T-helper 1 cell (primary cell): ENCODE data around the gene RNFT2.
"Not testable (repeated sequence)": the region's sequence is repeated elsewhere in the genome, so short reads cannot be mapped to it uniquely, and the experiment has no call there.

Experiments
- DNase-seq, 5 donors: peaks; one replicate each; pipeline ENCODE4 v3.0.0-alpha.2; 2012 to 2020

Gene RNFT2

DNA sequence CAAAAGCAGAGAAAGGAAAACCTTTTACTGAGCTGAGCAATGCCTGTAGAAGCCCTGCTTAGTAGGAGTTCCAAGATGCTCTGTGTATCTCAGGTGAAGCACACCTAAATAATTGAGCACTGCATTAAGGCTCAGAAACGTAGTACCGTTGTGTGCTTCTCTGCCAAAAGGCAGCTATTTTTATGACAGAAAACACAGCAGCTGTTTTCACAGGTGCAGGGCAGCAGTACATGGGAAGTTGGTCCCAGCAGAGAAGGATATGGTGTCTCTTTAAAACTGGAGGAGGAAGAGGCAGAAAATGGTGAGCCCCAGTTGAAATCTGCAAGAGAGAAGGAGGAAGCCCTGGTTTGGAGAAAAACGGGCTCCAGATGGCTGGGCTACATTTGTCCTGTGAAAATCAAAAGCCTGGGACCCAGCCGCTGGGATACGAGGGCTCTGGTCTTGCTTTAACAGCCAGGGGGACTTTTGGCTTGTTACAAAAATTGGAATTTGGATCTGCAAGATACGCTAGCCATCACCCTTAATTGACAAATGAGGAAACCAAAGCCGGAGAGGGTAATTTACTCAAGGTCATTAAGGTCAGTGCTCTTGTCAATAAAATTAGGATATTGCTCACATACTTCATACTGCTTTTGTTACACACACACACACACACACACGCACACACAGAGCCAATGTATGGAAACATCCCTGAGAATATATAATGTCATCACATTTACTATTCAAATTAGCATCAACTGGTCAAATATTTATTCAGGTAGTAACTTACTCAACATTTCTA is 27.6 kb upstream of the RNFT2 start:
- no peak for DNase-seq

GRCh38 chr12:116712458-116713303 is 25.4 kb upstream of the RNFT2 start:
- no peak for DNase-seq

DNA sequence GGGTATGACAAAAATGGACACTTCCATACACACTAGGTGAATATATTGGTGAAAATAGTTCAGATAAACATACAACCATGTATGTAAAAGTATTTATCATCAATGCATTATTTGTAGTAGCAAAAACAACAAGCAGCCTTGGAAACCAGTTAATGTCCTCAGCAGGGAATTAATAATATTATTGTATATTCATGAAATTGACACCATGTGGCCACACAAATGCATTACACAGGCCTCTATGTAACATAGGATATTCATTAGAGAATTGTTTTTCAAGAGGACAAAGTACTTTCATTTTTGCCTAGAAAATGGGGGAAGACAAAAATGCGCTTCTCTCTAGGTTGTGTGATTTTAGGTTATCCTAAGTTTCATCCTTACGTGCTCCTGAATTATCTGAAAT is 24.6 kb upstream of the RNFT2 start:
- no peak for DNase-seq

- no peak for DNase-seq
These were observed 23.9 kb upstream of the RNFT2 start for GRCh38 chr12:116714175-116714574.

GRCh38 chr12:116717466-116718437 is 20.4 kb upstream of the RNFT2 start:
- no peak for DNase-seq

DNA sequence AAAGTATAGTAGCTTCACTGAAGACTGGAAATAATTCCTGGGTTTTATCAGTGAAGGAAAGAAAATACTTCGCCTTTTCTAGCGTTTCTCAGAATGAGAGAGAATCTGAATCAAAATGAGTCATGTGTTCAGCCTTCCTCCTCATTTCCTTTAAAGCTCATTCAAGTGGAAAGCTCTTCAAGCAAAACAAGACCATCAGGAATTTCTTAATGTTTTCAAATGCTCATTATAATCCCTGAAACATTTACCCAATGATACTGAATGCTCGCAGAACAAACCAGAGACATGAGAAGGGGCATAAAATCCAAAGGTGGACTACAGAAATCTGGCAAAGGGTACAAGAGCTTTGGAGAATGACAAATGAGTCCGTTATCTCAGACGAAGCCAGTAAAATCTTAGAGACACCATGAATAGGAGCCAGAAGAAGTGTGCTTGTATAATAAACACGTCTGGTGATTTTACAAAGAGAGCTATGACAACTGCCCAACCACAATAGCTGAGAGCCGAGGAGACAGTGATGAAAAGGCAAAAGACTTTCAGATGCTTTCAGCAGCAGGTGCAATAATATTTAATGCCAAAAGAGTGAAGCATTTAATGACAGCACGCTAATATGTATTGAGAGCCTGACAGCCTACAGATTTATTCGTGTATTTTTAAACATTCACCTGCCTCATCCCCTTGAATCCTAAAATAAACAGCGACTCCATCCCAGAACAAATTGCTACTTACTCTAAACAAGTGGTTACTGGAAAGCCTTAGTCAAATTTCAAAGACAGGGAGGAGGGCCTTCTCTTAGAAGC is 19.3 kb upstream of the RNFT2 start:
- DNase-seq: no peak

DNA sequence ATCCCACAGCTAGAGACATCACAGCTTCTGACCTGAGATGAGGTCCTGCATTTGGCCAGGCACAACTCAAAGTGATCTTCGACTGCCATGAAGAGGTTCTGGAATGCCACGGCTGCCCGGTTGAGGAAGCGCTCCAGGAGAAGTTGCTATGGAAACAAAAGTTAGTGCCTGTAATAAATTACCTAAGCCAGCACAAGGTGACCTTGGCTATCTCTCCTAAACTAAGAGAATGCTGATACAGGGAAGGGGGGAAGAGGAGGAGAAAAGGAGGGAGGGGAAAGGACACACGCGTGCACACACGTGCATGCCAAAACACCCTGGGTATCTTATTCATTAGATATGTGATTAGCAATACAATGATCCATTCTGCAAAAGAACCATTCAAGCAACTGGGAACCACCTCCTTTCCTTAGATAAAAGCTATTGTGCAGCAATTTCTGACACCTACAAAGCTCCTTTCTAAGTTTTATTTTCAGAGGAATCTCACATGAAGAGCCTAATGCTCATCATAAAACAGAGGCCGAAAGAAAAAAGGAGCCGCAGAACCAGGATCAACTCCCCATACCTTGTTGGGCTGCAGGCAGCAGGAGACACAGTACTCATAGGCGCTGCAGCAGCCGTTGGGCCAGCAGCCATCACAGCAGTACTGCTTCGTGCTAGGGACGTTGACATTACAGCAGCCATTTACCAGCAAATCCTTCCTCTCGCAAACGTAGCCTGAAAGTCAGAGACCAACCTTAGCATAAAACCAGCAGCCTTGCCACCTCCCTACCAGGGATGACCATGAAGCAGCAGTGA is 18.2 kb upstream of the RNFT2 start:
- no peak for DNase-seq

DNA sequence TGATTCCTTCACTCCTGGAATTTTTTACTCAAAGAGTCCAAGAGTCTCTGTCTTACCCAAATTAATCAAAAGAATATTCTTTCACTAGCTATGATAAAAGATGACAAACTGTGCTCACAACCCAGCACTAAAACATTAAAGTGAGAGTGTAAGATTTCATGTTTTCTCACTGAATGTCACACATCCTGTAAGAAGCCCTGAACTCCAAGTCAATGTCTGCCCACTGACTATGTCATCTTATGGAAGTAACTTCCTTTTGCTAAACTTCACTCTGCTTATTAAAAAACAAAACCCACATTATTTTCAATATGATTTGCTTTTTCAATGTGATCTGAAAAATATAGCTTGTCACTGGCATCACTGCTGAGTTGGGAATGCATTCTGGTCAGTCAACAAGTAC is 15.9 kb upstream of the RNFT2 start:
- DNase-seq: no peak

DNA sequence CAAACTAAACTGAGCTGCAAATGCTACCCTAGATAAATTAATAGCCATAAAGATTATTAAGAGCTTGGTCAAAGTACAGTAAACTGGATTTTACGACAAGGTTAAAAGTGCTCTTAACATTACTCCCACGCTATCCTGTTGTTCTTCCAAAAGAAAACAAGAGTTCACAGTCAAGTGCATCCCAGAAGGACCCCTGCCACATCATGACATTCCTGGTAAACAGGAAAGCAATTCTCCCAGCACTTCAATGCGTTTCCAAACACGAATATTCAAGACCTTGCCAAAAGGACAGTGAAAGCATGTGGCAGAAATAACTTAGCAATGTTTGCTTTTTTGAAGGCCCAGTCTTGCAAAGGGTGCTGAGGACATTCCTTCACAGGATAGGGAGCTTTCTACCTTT is 11.4 kb upstream of the RNFT2 start:
- DNase-seq: no peak

- no peak for DNase-seq
These were observed 10.9 kb upstream of the RNFT2 start for GRCh38 chr12:116727261-116727660.

DNA sequence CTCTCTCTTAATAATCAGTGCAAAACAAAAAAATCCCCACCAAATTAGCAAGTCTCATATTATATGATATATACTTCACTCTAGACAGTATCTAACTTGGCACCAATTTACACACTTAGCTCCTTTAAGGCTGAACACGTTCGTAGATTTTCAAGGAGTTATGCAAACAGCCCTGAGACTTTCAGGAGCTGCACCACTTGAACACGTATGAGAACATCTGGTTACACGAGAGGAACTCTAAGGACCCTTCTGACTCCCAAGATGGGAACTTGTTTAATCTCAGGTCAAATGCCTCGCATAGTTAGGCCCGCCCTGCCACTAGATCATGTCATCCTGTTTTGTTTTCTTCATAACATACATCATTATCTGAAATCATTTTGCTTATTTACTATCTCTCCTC is 10.2 kb upstream of the RNFT2 start:
- no peak for DNase-seq

GRCh38 chr12:116731801-116732200 is 6.3 kb upstream of the RNFT2 start:
- no peak for DNase-seq

DNA sequence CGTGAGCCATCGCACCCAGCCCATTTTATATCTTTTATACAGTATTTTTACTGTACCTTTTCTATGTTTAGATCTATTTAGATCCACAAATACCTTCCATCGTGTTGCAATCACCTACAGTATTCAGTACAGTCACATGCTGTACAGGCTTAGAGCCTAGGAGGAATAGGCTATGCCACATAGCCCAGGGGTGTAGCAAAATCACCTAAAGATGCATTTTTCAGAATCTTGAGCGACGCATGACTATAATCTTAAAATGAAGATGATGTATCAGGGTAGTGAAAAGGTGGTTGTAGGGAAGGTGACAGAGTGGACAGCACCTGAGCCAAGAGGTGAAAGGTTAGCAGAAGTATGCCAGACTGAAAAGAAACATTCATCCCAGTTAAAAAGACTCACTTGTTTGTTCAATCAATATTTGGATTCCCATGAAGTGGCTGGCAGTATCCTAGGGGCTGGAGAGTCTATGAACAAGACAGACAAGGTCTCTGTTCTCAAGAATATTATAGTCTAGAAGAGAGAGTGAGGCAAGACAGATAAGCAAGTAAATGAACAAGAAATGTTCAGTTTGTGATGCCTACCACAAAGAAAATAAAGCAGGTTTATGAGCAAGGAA is 3.9 kb upstream of the RNFT2 start:
- no peak for DNase-seq

- DNase-seq: no peak
These were observed 3.0 kb upstream of the RNFT2 start for GRCh38 chr12:116735084-116735483.

DNA sequence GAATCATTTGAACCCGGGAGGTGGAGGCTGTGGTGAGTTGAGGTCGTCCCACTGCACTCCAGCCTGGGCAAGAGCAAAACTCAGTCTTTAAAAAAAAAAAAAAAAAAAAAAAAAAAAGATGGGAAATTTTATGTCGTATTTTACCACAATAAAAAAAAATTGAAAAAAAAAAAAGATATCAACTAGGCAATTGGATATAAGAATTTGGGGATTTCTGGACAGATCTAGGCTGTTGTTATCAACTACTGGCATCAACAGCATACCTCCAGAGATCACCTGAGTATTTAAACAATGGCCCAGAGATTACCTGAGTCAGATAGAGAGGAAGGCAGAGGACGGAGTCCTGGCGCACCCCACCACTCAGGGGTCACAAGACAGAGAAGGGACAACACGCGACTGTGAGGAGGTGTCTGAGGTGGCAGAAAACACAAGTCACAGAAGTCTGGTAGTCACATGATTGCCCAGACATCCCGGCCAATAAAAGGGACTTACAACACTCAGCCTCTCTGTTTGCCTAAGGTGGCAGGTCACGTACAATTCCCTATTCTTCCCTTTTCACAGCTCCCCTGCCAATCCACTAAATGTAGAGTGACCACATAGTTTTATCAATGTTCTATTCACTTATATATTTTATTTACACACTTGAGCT is 2.0 kb upstream of the RNFT2 start:
- no peak for DNase-seq

GRCh38 chr12:116736962-116737773 is 947 bp upstream of the RNFT2 start:
- DNase-seq: no peak

DNA sequence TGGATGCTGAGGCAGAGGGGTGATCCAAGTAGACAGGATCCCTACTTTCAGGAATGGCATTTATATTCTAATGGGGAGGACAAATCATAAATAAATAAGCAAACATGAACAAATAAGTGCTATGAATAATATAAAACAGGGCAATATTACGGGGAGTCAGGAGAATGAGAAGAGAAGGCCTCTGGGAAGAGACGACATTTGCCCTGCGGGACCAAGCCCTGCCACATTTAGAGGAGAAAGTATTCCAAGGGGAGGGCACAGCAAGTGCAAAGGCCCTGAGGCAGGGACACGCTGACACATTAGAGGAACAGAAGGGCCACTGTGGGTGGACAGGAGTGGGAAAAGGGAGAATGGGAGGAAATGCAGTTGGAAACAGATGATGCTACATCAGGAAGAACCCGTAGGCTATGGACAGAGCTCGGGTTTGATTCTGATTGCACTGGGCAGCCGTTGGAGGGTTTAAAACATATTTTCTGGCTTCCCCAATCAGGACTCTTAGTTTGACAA is 1.3 kb downstream of the RNFT2 start:
- no peak for DNase-seq

GRCh38 chr12:116742787-116743186 is 4.7 kb downstream of the RNFT2 start:
- DNase-seq: not testable (repeated sequence)

- no peak for DNase-seq
These were observed 6.7 kb downstream of the RNFT2 start for GRCh38 chr12:116744766-116745165.
